ENCODE measurements around the gene ZBED6.
"Not testable (repeated sequence)": the region's sequence is repeated elsewhere in the genome, so short reads cannot be mapped to it uniquely, and the experiment has no call there.

The ZBED6 gene

DNA sequence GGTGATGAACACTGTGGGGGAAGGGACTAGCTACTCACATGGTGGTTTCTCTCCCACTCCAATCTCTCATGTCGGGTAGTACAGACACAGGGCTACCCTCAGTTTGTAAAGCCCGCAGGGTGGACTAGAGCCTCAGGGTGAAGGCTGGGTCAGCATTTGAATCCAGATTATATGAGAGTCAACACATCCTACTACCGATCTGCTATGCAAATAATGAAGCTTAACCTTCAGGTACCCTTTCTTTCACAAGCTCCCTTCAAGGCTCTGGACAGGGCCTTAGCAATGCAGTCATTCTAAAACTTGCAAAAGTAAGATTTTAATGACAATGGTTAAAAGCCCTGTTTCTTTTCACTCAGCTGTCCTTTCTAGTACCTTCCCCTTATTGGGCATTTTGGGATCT, 5.5 kb upstream of the ZBED6 start:
- H3K36me3 ChIP-seq (replicated peaks; ENCODE audit: insufficient read depth, low read length): no peaks in the 10 kb centered on the region
- no peak for TF ChIP-seq EZH2phosphoT487 (IDR thresholded peaks at IDR 0.05; ENCODE audit: low read length)
- TF ChIP-seq, protein P1, sequence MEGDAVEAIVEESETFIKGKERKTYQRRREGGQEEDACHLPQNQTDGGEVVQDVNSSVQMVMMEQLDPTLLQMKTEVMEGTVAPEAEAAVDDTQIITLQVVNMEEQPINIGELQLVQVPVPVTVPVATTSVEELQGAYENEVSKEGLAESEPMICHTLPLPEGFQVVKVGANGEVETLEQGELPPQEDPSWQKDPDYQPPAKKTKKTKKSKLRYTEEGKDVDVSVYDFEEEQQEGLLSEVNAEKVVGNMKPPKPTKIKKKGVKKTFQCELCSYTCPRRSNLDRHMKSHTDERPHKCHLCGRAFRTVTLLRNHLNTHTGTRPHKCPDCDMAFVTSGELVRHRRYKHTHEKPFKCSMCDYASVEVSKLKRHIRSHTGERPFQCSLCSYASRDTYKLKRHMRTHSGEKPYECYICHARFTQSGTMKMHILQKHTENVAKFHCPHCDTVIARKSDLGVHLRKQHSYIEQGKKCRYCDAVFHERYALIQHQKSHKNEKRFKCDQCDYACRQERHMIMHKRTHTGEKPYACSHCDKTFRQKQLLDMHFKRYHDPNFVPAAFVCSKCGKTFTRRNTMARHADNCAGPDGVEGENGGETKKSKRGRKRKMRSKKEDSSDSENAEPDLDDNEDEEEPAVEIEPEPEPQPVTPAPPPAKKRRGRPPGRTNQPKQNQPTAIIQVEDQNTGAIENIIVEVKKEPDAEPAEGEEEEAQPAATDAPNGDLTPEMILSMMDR (IDR thresholded peaks at IDR 0.05; ENCODE audit: low read length): no peak
- TF ChIP-seq EZH2 (optimal IDR thresholded peaks at IDR 0.05; ENCODE audit: low read depth, low read length): no peak
- peak; percentile 32 for DNase-seq
- H3K4me1 ChIP-seq (ENCODE audit: low read length): no peaks in the 10 kb centered on the region
- no peaks in the 10 kb centered on the region for H3K9me2 ChIP-seq (replicated peaks; ENCODE audit: insufficient read depth, low read length)
- no peaks in the 10 kb centered on the region for H3K27me3 ChIP-seq (replicated peaks; ENCODE audit: insufficient read depth, low read length)
- no peaks in the 10 kb centered on the region for H3K79me2 ChIP-seq (ENCODE audit: low read length)
- no peak overlapping the region for H3K27ac ChIP-seq (ENCODE audit: low read length)
- no peak overlapping the region for H3K4me3 ChIP-seq (ENCODE audit: low read length)
- H4K20me1 ChIP-seq (ENCODE audit: insufficient read depth, low read length): no peaks in the 10 kb centered on the region
- H2AFZ ChIP-seq (ENCODE audit: low read length): no peak overlapping the region
- H3K9me3 ChIP-seq (replicated peaks; ENCODE audit: insufficient read depth, low read length): no peaks in the 10 kb centered on the region
- no peaks in the 10 kb centered on the region for H3F3A ChIP-seq (ENCODE audit: insufficient read depth, low read length)
- no peak overlapping the region for H3K9ac ChIP-seq (ENCODE audit: low read length)
- no peak overlapping the region for H3K4me2 ChIP-seq (ENCODE audit: low read depth, low read length)

DNA sequence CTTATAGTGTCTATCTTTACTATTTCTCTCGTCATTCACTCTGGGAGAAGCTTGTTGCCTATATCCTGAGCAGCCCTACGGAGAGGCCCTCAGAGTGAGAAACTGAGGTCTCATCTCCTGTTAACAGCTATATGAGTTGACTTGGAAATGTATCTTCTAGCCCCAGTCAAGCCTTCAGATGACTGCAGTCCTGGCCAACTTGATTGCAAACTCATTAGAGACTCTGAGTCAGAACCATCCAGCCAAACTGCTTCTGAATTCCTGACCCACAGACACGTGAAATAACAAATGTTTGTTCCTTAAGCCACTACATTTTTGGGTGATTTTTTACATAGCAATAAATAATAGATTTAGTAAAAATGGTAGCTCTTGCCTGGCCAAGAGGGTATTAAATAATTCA, 3.9 kb upstream of the ZBED6 start:
- H3K4me2 ChIP-seq (ENCODE audit: low read depth, low read length): no peak overlapping the region
- H2AFZ ChIP-seq (ENCODE audit: low read length): no peak overlapping the region
- H3K36me3 ChIP-seq (replicated peaks; ENCODE audit: insufficient read depth, low read length): no peaks in the 10 kb centered on the region
- H3K9me2 ChIP-seq (replicated peaks; ENCODE audit: insufficient read depth, low read length): no peaks in the 10 kb centered on the region
- no peak overlapping the region for H3K4me3 ChIP-seq (ENCODE audit: low read length)
- H3K4me1 ChIP-seq (ENCODE audit: low read length): peaks cover under 1% of the 10 kb centered on the region; the same call in 1 of the 2 replicates
- H3K27ac ChIP-seq (ENCODE audit: low read length): no peak overlapping the region
- peaks cover 10% of the 10 kb centered on the region for H3K79me2 ChIP-seq (ENCODE audit: low read length)
- no peaks in the 10 kb centered on the region for H3K9me3 ChIP-seq (replicated peaks; ENCODE audit: insufficient read depth, low read length)
- DNase-seq: no peak
- H4K20me1 ChIP-seq (ENCODE audit: insufficient read depth, low read length): no peaks in the 10 kb centered on the region
- H3K27me3 ChIP-seq (replicated peaks; ENCODE audit: insufficient read depth, low read length): no peaks in the 10 kb centered on the region
- TF ChIP-seq EZH2phosphoT487 (IDR thresholded peaks at IDR 0.05; ENCODE audit: low read length): no peak
- TF ChIP-seq, protein P1 (IDR thresholded peaks at IDR 0.05; ENCODE audit: low read length): no peak
- TF ChIP-seq EZH2 (optimal IDR thresholded peaks at IDR 0.05; ENCODE audit: low read depth, low read length): no peak
- H3F3A ChIP-seq (ENCODE audit: insufficient read depth, low read length): no peaks in the 10 kb centered on the region
- no peak overlapping the region for H3K9ac ChIP-seq (ENCODE audit: low read length)

DNA sequence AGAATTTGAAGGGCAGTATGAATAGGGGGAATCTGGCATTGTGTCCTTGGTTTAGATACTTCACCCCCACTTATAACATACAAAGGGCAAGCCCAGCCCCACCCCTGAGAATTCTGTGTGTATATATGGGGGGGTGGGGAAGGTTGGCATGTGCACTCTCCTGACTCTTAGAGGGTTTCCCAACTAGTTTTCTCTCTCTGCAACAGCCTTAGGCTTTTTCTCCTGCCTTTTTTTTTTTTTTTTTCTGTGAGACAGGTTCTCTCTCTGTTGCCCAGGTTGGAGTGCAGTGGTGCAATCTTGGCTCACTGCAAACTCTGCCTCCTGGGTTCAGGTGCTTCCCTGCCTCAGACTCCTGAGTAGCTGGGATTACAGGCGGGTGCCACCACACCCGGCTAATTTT, 2.9 kb upstream of the ZBED6 start:
- no peaks in the 10 kb centered on the region for H3K27me3 ChIP-seq (replicated peaks; ENCODE audit: insufficient read depth, low read length)
- H3K4me1 ChIP-seq (ENCODE audit: low read length): peaks cover 10% of the 10 kb centered on the region
- H3K27ac ChIP-seq (ENCODE audit: low read length): no peak overlapping the region
- peaks cover 20% of the 10 kb centered on the region for H3K79me2 ChIP-seq (ENCODE audit: low read length)
- H3K9me3 ChIP-seq (replicated peaks; ENCODE audit: insufficient read depth, low read length): no peaks in the 10 kb centered on the region
- no peak overlapping the region for H3K4me2 ChIP-seq (ENCODE audit: low read depth, low read length)
- no peak for TF ChIP-seq EZH2phosphoT487 (IDR thresholded peaks at IDR 0.05; ENCODE audit: low read length)
- TF ChIP-seq, protein P1 (IDR thresholded peaks at IDR 0.05; ENCODE audit: low read length): no peak
- TF ChIP-seq EZH2 (optimal IDR thresholded peaks at IDR 0.05; ENCODE audit: low read depth, low read length): no peak
- no peak for DNase-seq
- no peaks in the 10 kb centered on the region for H3K9me2 ChIP-seq (replicated peaks; ENCODE audit: insufficient read depth, low read length)
- H4K20me1 ChIP-seq (ENCODE audit: insufficient read depth, low read length): peaks cover 7% of the 10 kb centered on the region; the same call in 1 of the 2 replicates
- 0 out of 2 replicates have a peak, but pooled peaks cover 3% of the 10 kb centered on the region for H3K36me3 ChIP-seq (replicated peaks; ENCODE audit: insufficient read depth, low read length)
- H2AFZ ChIP-seq (ENCODE audit: low read length): no peak overlapping the region
- H3K4me3 ChIP-seq (ENCODE audit: low read length): no peak overlapping the region
- H3F3A ChIP-seq (ENCODE audit: insufficient read depth, low read length): no peaks in the 10 kb centered on the region
- H3K9ac ChIP-seq (ENCODE audit: low read length): no peak overlapping the region

DNA sequence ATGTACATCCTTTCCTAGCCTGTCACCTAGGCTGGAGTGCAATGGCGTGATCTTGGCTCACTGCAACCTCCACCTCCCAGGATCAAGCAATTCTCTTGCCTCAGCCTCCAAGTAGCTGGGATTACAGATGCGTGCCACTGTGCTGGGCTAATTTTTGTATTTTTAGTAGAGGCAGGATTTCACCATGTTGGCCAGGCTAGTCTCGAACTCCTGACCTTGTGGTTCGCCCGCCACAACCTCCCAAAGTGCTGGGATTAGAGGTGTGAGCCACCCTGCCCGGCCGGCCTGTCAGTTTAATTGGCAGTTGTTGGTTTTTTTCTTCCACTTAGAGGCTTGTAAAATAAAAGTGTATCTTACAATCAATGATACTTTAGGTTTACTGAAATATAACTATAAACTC, 1.9 kb upstream of the ZBED6 start:
- not testable (repeated sequence) for H3K27me3 ChIP-seq (replicated peaks; ENCODE audit: insufficient read depth, low read length); H3K27ac ChIP-seq (ENCODE audit: low read length); H3K9me2 ChIP-seq (replicated peaks; ENCODE audit: insufficient read depth, low read length); H3F3A ChIP-seq (ENCODE audit: insufficient read depth, low read length); H3K4me2 ChIP-seq (ENCODE audit: low read depth, low read length); DNase-seq; H3K9me3 ChIP-seq (replicated peaks; ENCODE audit: insufficient read depth, low read length); H2AFZ ChIP-seq (ENCODE audit: low read length); H3K4me3 ChIP-seq (ENCODE audit: low read length); H3K9ac ChIP-seq (ENCODE audit: low read length)
- Histone ChIP-seq H3K36me3 (replicated peaks; ENCODE audit: insufficient read depth, low read length) (peaks cover 13% of the 10 kb centered on the region; the same call in 1 of the 2 replicates), H3K4me1 (ENCODE audit: low read length) (peaks cover 21% of the 10 kb centered on the region), H3K79me2 (ENCODE audit: low read length) (peaks cover 31% of the 10 kb centered on the region), H4K20me1 (ENCODE audit: insufficient read depth, low read length) (peaks cover 17% of the 10 kb centered on the region)

Measured in MM.1S (cell line).